GM12892 (cell line): Measurements from ENCODE around the gene RBSN. TPM values are rescaled to one million over a fixed set of nuclear protein-coding genes. Genes with fewer than 3 reads are reported as not detected.
"Not testable (repeated sequence)": the region's sequence is repeated elsewhere in the genome, so short reads cannot be mapped to it uniquely, and the experiment has no call there.

Experiments used
- DNase-seq: peaks from one replicate; pipeline ENCODE4 v3.0.0; 2011; ENCODE audit not compliant: insufficient read length
- FAIRE-seq: peaks from 2 replicates; lab custom pipeline; 2011; peaks lifted over from hg19 to GRCh38; lab: Jason Lieb, UNC
- POLR2A ChIP-seq: IDR thresholded peaks from 2 replicates; pipeline ENCODE4 v1.6.1; 2011; ENCODE audit warnings: low read depth, low read length, control low read depth
- POLR2AphosphoS5 ChIP-seq: IDR thresholded peaks from 2 replicates; pipeline ENCODE4 v1.6.1; 2011; ENCODE audit warnings: low read depth, low read length, control low read depth
- TAF1 ChIP-seq: IDR thresholded peaks from 2 replicates; pipeline ENCODE4 v1.6.1; 2011; ENCODE audit warnings: low read depth, mild to moderate bottlenecking, control low read depth, low read length, borderline replicate concordance
- polyA plus RNA-seq: library from polyadenylated mRNA; unstranded; fragments of >200 nt; gene quantifications from one replicate; pipeline ENCODE4 v1.2.1, GENCODE V29; 2012; ENCODE audit warnings: missing spikeins, inconsistent platforms; ENCODE audit not compliant: missing spikeins

RBSN gene
- 7.8 TPM for polyA plus RNA-seq

- TF ChIP-seq TAF1 (peak; percentile 94), POLR2A (peak; percentile 82), POLR2AphosphoS5 (peak; percentile 53)
- FAIRE-seq = peak; percentile 93
- peak; percentile 76 for DNase-seq
These were observed at the start of gene RBSN for GRCh38 chr3:15098503-15099363. RBSN (minus strand) TSS chr3:15099148; CDS start chr3:15096120, 3,028 bp downstream.

GRCh38 chr3:15148614-15149013, 49.7 kb upstream of the RBSN start:
- no peak for DNase-seq
- FAIRE-seq = no peak
- TF ChIP-seq POLR2A (no peak), POLR2AphosphoS5 (no peak), TAF1 (no peak)

GRCh38 chr3:15136885-15137284, 37.9 kb upstream of the RBSN start:
- not testable (repeated sequence) for FAIRE-seq, DNase-seq

- not testable (repeated sequence) for DNase-seq, FAIRE-seq
These were observed 36.0 kb upstream of the RBSN start for GRCh38 chr3:15134968-15135367.

GRCh38 chr3:15128403-15128802, 29.5 kb upstream of the RBSN start:
- not testable (repeated sequence) for DNase-seq, FAIRE-seq

GRCh38 chr3:15126975-15127374, 28.0 kb upstream of the RBSN start:
- not testable (repeated sequence) for FAIRE-seq, DNase-seq

GRCh38 chr3:15122398-15122797, 23.4 kb upstream of the RBSN start:
- no peak for TF ChIP-seq POLR2A
- no peak for TF ChIP-seq TAF1
- TF ChIP-seq POLR2AphosphoS5 = no peak
- FAIRE-seq (no peak), DNase-seq (no peak)

- TF ChIP-seq TAF1 (no peak), POLR2A (no peak), POLR2AphosphoS5 (no peak)
- no peak for DNase-seq
- FAIRE-seq = no peak
These were observed 23.0 kb upstream of the RBSN start for GRCh38 chr3:15121936-15122335.

- TF ChIP-seq TAF1 (no peak), POLR2A (no peak), POLR2AphosphoS5 (no peak)
These were observed 22.0 kb upstream of the RBSN start for GRCh38 chr3:15120986-15121385.

GRCh38 chr3:15117011-15117410, 18.1 kb upstream of the RBSN start:
- no peak for TF ChIP-seq POLR2AphosphoS5
- TF ChIP-seq TAF1 = no peak
- TF ChIP-seq POLR2A = no peak
- DNase-seq (no peak), FAIRE-seq (no peak)

More at GRCh38 chr3:15120986-15121385, 22.0 kb upstream of the RBSN start:
- DNase-seq (no peak), FAIRE-seq (peak; percentile 53)

GRCh38 chr3:15116032-15116669, 17.2 kb upstream of the RBSN start:
- TF ChIP-seq POLR2AphosphoS5 = no peak
- TF ChIP-seq TAF1 = no peak
- no peak for TF ChIP-seq POLR2A
- DNase-seq (no peak), FAIRE-seq (no peak)
